Measurements from ENCODE around the gene ABR.

ABR gene

GRCh38 chr17:1226308-1226707, 46.5 kb upstream of the ABR start:
- no peak overlapping the region for H3K4me3 ChIP-seq (ENCODE audit: low read depth, low read length)
- no peak for DNase-seq (ENCODE audit: low read depth)
- no peak for TF ChIP-seq POLR2A (IDR thresholded peaks at IDR 0.05; ENCODE audit: extremely low read depth, insufficient read length)
- no peak for TF ChIP-seq MAX (IDR thresholded peaks at IDR 0.05; ENCODE audit: low read depth, low read length)
- no peak for TF ChIP-seq MYC (IDR thresholded peaks at IDR 0.05; ENCODE audit: low read depth, low read length)
- no peak for TF ChIP-seq CTCF (IDR thresholded peaks at IDR 0.05; ENCODE audit: low read depth, low read length)

- DNase-seq (ENCODE audit: low read depth): no peak
- no peak for TF ChIP-seq CTCF (IDR thresholded peaks at IDR 0.05; ENCODE audit: low read depth, low read length)
- TF ChIP-seq MYC (IDR thresholded peaks at IDR 0.05; ENCODE audit: low read depth, low read length): no peak
- TF ChIP-seq MAX (IDR thresholded peaks at IDR 0.05; ENCODE audit: low read depth, low read length): no peak
- TF ChIP-seq POLR2A (IDR thresholded peaks at IDR 0.05; ENCODE audit: extremely low read depth, insufficient read length): no peak
- H3K4me3 ChIP-seq (ENCODE audit: low read depth, low read length): no peak overlapping the region
Measured at GRCh38 chr17:1224330-1224729, 44.5 kb upstream of the ABR start.

- DNase-seq (ENCODE audit: low read depth): no peak
- no peak overlapping the region for H3K4me3 ChIP-seq (ENCODE audit: low read depth, low read length)
- TF ChIP-seq MYC (IDR thresholded peaks at IDR 0.05; ENCODE audit: low read depth, low read length) (no peak), POLR2A (IDR thresholded peaks at IDR 0.05; ENCODE audit: extremely low read depth, insufficient read length) (no peak), CTCF (IDR thresholded peaks at IDR 0.05; ENCODE audit: low read depth, low read length) (no peak), MAX (IDR thresholded peaks at IDR 0.05; ENCODE audit: low read depth, low read length) (no peak)
Measured at GRCh38 chr17:1223662-1224061, 43.9 kb upstream of the ABR start.

- TF ChIP-seq CTCF (IDR thresholded peaks at IDR 0.05; ENCODE audit: low read depth, low read length) (no peak), MAX (IDR thresholded peaks at IDR 0.05; ENCODE audit: low read depth, low read length) (no peak), MYC (IDR thresholded peaks at IDR 0.05; ENCODE audit: low read depth, low read length) (no peak), POLR2A (IDR thresholded peaks at IDR 0.05; ENCODE audit: extremely low read depth, insufficient read length) (no peak)
- DNase-seq (ENCODE audit: low read depth): no peak
- H3K4me3 ChIP-seq (ENCODE audit: low read depth, low read length): no peak overlapping the region
Measured at GRCh38 chr17:1222321-1222720, 42.5 kb upstream of the ABR start.

GRCh38 chr17:1221209-1221608, 41.4 kb upstream of the ABR start:
- no peak overlapping the region for H3K4me3 ChIP-seq (ENCODE audit: low read depth, low read length)
- TF ChIP-seq MYC (IDR thresholded peaks at IDR 0.05; ENCODE audit: low read depth, low read length) (no peak), POLR2A (IDR thresholded peaks at IDR 0.05; ENCODE audit: extremely low read depth, insufficient read length) (no peak), CTCF (IDR thresholded peaks at IDR 0.05; ENCODE audit: low read depth, low read length) (no peak), MAX (IDR thresholded peaks at IDR 0.05; ENCODE audit: low read depth, low read length) (no peak)
- no peak for DNase-seq (ENCODE audit: low read depth)

GRCh38 chr17:1220346-1220745, 40.6 kb upstream of the ABR start:
- DNase-seq (ENCODE audit: low read depth): no peak
- H3K4me3 ChIP-seq (ENCODE audit: low read depth, low read length): no peak overlapping the region
- TF ChIP-seq CTCF (IDR thresholded peaks at IDR 0.05; ENCODE audit: low read depth, low read length) (no peak), MAX (IDR thresholded peaks at IDR 0.05; ENCODE audit: low read depth, low read length) (no peak), POLR2A (IDR thresholded peaks at IDR 0.05; ENCODE audit: extremely low read depth, insufficient read length) (no peak), MYC (IDR thresholded peaks at IDR 0.05; ENCODE audit: low read depth, low read length) (no peak)

All from NB4 (cell line).